WERI-Rb-1 (cell line): ENCODE measurements around the gene CHIC1.
"Not testable (repeated sequence)": the region's sequence is repeated elsewhere in the genome, so short reads cannot be mapped to it uniquely, and the experiment has no call there.

Experiments used
- DNase-seq: peaks from one replicate; pipeline ENCODE4 v3.0.0-alpha.2; 2020
- H3K27ac ChIP-seq: fragments of 250-450 bp; sonication (Bioruptor Pico); 2 replicates; pipeline ENCODE4 v1.5.1; 2020; ENCODE audit warnings: mild to moderate bottlenecking, moderate library complexity
- H3K27me3 ChIP-seq: fragments of 250-450 bp; sonication (Bioruptor Pico); 2 replicates; pipeline ENCODE4 v1.5.1; 2021; ENCODE audit warnings: mild to moderate bottlenecking, low read depth, moderate library complexity; ENCODE audit not compliant: insufficient read depth, severe bottlenecking
- H3K36me3 ChIP-seq: fragments of 250-450 bp; sonication (Bioruptor Pico); 2 replicates; pipeline ENCODE4 v1.5.1; 2020; ENCODE audit warnings: mild to moderate bottlenecking, moderate library complexity
- H3K4me3 ChIP-seq: 2 replicates; pipeline ENCODE4 v1.5.1; 2011; ENCODE audit warnings: low read depth, mild to moderate bottlenecking, control low read depth, low read length
- H3K9me3 ChIP-seq: fragments of 250-450 bp; sonication (Bioruptor Pico); 2 replicates; pipeline ENCODE4 v1.5.1; 2021; ENCODE audit warnings: mild to moderate bottlenecking, moderate library complexity; ENCODE audit not compliant: severe bottlenecking
- TF ChIP-seq, protein P1 (sequence below): IDR thresholded peaks from 2 replicates; pipeline ENCODE4 v1.5.1; 2011; ENCODE audit warnings: low read depth, mild to moderate bottlenecking, control low read depth, inconsistent platforms, low read length

CHIC1 gene

DNA sequence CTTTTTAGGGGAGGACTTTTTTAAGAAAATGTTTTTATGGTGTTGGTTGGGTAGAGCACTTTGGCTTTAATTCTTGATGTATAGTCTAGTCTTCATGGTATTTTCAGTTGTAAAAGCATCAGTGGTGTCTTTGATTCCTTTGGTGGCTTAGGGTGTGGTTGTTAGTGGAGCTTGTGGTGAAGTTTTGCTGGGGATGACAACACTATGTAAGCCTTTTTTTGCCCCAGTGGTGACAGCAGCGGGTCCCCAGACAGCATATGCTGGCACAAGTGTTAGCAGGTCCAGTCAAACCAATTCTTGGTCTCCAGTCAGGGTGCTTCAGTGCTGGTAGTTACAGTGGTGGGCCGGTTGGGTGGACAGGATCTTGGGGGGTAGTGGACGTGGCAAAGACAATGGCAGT lies 52.0 kb downstream of the CHIC1 start:
- H3K4me3 ChIP-seq: no peak overlapping the region
- H3K27ac ChIP-seq: no peak overlapping the region
- TF ChIP-seq, protein P1, sequence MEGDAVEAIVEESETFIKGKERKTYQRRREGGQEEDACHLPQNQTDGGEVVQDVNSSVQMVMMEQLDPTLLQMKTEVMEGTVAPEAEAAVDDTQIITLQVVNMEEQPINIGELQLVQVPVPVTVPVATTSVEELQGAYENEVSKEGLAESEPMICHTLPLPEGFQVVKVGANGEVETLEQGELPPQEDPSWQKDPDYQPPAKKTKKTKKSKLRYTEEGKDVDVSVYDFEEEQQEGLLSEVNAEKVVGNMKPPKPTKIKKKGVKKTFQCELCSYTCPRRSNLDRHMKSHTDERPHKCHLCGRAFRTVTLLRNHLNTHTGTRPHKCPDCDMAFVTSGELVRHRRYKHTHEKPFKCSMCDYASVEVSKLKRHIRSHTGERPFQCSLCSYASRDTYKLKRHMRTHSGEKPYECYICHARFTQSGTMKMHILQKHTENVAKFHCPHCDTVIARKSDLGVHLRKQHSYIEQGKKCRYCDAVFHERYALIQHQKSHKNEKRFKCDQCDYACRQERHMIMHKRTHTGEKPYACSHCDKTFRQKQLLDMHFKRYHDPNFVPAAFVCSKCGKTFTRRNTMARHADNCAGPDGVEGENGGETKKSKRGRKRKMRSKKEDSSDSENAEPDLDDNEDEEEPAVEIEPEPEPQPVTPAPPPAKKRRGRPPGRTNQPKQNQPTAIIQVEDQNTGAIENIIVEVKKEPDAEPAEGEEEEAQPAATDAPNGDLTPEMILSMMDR: no peak
- H3K27me3 ChIP-seq: no peaks in the 10 kb centered on the region
- H3K9me3 ChIP-seq: no peaks in the 10 kb centered on the region
- no peaks in the 10 kb centered on the region for H3K36me3 ChIP-seq
- no peak for DNase-seq

- H3K9me3 ChIP-seq, DNase-seq, H3K4me3 ChIP-seq, H3K27ac ChIP-seq, H3K36me3 ChIP-seq, H3K27me3 ChIP-seq: not testable (repeated sequence)
These were observed 78.7 kb downstream of the CHIC1 start for GRCh38 chrX:73641669-73642068.

- TF ChIP-seq, protein P1: no peak
- H3K27me3 ChIP-seq: no peaks in the 10 kb centered on the region
- no peak for DNase-seq
- no peaks in the 10 kb centered on the region for H3K9me3 ChIP-seq
- no peak overlapping the region for H3K27ac ChIP-seq
- H3K36me3 ChIP-seq: no peaks in the 10 kb centered on the region
- H3K4me3 ChIP-seq: no peak overlapping the region
These were observed 84.2 kb downstream of the CHIC1 start for GRCh38 chrX:73647212-73647611.

GRCh38 chrX:73647632-73648322 lies 84.8 kb downstream of the CHIC1 start:
- no peak overlapping the region for H3K4me3 ChIP-seq
- no peaks in the 10 kb centered on the region for H3K9me3 ChIP-seq
- no peaks in the 10 kb centered on the region for H3K27me3 ChIP-seq
- H3K27ac ChIP-seq: no peak overlapping the region
- no peaks in the 10 kb centered on the region for H3K36me3 ChIP-seq
- no peak for DNase-seq
- TF ChIP-seq, protein P1: no peak

- not testable (repeated sequence) for H3K27ac ChIP-seq, DNase-seq, H3K9me3 ChIP-seq, H3K36me3 ChIP-seq, H3K27me3 ChIP-seq, H3K4me3 ChIP-seq
These were observed 98.3 kb downstream of the CHIC1 start for GRCh38 chrX:73661322-73661721.

GRCh38 chrX:73668779-73669178 lies 105.8 kb downstream of the CHIC1 start:
- DNase-seq: no peak
- TF ChIP-seq, protein P1: no peak
- H3K27me3 ChIP-seq: no peaks in the 10 kb centered on the region
- no peaks in the 10 kb centered on the region for H3K9me3 ChIP-seq
- H3K27ac ChIP-seq: no peak overlapping the region
- H3K4me3 ChIP-seq: no peak overlapping the region
- no peaks in the 10 kb centered on the region for H3K36me3 ChIP-seq

DNA sequence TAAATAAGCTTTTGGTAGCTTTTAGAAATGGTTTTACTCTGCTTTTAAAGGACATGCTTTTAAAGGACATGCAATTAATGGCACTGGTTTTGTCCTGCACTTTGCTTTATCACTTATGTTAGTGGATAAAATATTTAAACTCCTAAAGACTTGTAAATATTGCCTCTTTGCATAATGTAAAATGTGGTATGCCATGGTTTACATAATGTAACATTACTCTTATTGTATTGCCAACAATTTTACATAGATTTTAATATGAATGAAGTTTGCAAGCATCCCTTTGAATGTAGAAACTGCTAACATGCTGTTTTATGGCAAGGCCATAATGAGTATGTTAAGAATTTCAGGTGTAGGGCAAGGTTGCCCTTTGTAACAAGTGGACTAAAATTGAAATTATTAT lies 118.4 kb downstream of the CHIC1 start:
- TF ChIP-seq, protein P1: no peak
- no peaks in the 10 kb centered on the region for H3K9me3 ChIP-seq
- H3K4me3 ChIP-seq: no peak overlapping the region
- no peak for DNase-seq
- H3K27me3 ChIP-seq: no peaks in the 10 kb centered on the region
- H3K36me3 ChIP-seq: no peaks in the 10 kb centered on the region
- H3K27ac ChIP-seq: no peak overlapping the region
